ENCODE results near the gene UXT.

Gene UXT

DNA sequence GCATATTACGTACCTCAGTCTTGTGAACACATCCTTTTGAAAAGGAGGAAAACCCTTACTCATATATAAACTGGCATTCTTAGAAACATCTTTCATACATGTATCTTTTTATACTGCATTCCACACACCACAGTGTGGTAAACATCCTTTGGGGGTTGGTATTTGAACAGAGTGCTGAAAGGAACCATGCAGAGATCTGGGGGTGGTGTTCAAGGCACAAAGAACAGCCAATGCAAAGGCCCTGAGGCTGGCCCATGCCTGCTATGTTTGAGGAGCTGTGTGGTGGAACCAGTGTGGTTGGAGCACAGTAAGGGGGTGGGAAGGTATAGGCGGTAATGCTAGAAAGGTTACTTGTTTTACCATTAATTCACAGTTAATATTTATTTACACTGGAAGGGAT is 10.6 kb downstream of the UXT start:
- no peak for FAIRE-seq

DNA sequence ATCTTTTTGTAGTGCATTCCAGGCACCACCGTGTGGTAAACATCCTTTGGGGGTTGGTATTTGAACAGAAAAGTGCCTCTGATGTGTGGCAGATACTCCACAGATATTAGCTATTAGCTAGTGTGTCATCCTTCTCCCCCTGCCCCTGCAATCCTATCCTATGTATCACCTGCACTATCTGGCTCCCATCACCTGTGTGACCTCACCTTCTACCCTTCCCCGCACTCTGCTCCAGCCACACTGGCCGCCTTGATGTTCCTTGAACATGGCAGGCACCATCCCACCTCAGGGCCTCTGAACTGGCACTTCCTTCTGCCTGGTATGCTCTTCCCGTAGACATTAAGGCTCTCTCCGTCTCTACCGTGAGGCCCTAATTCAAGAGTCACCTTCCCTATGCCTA is 12.3 kb downstream of the UXT start:
- FAIRE-seq = no peak

DNA sequence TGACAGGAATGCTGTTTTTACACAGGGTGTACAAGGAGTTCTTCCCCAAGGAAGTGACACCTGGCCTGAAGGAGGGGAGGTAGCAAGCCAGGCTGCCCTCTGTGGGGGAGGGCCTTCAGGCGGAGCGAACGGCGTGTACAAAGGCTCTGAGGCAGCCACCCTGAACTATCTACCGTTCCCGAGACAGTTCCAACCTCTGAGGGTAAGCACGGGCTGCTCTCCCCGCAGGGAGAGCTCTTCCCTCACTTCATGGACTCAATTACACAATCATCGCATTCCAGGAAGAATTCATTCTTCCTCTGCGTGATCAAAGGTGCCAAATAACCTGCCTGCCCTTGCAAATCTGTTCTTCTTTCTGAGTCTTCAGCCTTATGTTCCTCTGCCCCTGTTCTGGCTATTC is 13.4 kb downstream of the UXT start:
- FAIRE-seq = no peak

DNA sequence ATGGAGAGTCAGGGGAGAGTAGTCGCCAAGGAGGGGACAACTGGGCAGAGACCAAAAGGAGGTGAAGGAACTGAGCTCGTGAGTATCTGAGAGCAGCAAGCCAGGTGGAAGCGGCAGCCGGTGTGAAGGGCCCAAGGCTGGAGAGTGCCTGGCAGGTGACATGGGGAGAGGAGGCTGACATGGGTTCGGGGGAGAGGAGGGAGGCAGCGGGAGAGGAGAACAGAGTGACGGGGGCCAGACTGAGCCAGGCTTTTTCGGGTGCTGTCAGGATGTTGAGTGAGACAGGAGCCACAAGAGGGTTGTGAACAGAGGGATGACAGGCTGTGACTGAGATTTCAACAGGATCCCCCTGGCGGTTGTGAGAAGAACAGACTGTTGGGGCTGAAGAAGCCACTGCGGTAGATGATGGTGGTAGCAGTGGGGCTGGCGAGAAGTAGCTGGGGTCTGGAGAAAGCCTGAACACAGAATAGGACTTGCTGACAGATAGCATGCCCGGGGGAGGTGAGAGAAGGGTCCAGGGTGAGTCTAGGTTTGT is 14.4 kb downstream of the UXT start:
- no peak for FAIRE-seq

DNA sequence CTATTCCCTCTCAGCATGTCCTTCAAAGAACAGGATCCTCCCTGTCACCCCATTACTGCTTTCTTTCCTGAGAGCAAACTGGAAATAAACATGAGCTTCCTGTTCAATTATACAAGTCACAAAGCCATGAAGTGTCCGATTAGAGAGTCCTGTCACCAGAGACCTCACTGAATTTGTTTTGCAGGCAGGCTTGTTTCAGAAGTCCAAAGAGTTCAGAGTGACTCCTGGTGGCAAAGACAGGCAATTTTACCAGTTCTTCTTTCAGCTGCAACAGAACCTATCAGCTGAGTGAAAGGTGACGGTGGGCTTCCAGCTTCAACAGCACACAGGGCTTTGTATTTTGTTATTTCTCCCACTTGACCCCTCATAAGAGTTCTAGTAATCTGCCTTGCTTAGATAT is 15.1 kb downstream of the UXT start:
- FAIRE-seq = no peak

DNA sequence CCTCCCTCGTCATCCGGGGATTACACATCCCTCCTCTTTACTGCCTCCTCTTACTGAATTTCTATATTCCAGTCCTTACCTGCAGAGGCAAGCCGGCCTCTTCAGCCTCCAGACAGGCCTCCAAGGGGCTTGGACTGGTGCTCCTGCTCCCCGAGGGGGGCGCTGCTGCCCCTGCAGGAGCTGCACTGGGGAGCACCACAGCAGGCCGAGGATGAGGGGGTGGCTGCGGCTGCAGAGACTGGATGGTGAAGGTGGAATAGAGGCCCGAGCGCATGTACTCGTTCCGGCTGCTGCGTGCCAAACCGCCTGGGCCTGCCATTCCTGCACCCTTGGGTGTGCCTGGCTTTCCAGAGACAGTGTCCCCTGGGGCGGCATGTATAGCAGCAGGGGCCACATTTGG is 20.2 kb downstream of the UXT start:
- FAIRE-seq = no peak

DNA sequence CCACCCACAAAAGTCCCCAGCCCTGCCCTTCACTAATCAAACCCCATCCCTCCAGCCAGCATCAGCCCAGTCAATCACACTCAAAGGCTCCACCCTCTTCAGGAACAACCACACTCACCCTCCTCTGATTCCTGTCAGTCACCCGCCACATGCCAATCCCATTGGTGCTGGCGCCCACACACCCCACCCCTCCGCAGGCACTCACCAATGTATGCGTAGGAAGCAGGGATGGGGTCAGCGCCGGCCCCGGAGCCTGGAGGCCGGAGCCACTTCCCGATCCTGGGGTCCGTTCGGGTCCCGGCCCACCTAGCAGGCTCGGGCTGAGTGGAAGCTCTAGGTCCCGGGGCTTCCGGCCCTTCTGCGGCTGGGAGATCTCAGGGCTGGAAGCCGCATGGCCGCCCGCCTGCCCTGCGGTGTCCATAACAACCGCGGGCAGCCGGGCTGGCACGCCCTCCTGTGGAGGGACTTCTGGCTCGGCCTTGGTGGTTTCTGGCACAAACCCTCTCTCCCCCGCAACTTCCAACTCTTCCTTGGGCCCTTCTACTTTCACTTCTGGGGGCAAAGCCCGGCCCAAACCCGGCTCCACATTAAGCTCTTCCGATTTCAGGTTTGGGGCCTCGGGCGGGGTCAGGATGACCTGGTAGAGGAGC is 21.3 kb downstream of the UXT start:
- FAIRE-seq = no peak

DNA sequence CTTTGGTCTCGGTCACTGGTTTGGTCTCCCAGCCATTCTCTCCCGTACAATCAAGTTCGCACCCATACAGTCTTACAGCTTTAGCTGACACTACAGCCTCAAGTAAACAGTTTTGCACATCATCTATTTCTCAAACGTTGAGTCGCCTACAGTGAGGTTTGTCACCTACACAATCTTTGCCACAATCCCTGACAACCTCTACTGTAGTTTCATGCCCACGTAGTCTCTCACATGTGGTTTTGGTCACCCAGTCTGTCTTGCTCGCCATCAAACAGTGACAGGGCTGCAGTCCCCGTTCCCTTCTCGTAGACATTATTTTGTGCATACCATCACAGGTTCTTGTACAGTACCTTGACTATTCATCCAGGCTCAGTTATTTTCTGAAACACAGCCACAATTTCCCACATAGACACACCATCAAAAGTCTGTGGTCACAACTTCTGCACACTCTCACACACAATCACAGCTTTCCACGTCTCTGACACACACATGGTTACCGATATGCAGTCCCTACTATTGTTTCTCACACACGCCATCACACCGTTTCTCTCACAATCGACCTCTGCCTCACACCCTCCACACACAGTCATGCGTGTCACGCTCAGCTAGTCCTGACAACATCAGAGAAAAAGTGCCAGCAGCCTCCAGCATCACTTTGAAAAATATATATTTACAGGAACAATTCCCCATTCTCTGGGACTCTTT is 24.0 kb downstream of the UXT start:
- FAIRE-seq = no peak

DNA sequence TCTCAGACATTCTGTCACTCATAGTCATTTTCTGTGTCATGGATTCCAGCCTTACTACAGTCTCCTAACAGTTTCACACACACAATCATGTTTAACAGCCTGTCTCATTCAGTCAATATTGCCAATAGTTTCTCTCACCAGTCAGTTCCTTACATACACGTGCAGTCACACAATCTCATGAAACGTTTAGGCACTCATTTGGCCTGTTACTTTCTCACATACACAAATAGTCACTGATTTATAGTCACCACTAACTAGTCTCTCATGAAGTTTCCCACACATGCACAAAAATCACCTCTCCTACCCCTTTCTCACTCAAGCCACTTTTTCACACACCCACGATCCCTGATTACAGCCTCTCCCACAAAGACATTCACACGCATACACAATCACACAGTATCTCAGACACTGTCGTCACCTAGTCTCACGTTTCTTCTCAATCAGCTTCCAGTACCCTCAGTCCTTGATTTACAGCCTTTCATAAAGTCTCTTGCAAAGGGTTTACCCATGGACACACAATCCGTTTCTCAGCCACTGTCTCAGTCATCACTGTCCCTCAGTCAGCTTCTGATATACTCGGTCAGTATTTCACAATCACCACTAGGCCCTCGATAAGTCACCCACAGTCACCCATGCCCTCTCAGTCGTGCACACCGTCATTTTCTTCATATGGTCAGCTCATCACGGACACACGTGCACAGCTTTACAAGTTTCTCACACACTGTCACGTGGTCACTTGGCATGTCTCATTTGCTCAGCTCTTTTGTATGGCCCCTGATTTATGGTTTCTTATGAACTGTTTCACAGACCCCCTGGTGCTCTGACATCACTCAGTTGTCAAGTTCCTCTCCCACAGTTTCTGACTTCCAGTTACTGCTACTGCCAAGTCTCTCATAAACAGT is 25.0 kb downstream of the UXT start:
- FAIRE-seq = no peak

DNA sequence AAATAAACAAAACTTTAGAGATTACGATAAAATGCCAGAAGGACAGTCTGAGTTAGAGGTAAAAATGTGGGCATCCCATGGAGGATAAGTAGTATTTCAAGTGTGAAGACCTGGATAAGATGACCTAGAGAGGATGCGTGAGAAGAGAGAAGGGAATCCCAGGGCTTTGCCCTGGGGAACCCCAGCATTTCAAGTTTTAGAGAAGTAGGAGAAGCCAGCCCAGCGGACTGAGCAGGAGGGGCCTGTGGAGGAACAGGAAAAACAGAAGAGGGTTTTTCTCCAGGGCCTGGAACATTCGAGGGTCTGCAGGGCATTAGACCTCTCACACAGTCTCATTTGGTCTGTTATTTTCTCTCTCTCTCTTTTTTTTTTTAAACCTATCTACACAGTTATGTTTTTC is 26.3 kb downstream of the UXT start:
- no peak for FAIRE-seq

DNA sequence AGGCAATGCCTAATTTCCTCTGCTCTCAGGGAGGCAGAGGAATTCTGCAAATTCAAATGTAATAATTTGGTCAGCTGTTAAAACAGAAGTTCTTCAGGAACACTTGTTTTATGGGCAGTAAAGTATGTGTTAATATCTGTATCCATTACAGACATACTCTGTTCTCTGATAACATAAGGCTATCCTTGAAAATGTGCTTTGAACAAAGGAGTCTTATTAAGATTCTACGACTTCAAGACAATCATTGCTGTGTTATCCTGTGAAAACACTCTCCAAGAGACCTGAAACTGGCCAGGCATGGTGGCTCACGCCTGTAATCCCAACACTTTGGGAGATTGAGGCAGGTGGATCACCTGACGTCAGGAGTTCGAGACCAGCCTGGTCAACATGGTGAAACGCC is 27.3 kb downstream of the UXT start:
- no peak for FAIRE-seq

DNA sequence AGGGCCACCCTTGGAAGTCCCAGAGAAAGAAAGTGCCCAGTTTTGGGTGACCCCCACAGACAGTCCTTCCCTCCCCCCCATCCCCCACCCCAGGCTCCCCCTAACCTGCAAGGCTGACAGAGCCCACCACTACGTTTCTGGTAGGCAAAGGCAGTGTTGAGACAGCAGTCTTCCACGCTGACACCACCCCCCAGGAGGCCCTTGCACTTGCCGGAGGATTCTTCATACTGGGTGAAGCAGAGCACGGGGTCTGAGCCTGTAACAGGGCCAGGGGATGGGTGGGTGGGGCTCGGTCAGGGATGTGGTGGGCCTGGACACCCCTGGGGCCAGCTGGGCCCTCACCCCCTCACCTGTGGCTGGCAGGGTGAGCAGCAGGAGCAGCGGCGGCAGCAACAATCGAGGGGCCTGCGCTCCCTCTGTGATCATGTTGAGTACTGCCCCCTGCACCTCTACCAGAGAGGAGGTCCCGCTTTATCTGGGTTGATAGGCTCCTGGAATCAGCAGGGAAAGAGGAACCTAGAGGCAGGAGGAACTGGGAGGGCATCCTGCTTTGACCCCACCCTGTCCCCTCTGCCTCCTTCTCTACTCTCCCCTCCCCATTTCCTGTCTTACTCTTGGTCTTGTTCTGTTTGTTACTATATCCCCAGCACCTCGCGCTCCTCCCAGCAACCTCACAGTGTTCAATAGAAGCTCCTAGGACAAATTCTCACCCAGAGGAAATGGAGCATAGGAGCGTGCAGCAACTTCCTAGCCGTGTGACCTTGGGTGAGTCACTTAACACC is 29.4 kb downstream of the UXT start, which contains the start of gene CFP:
Gene CFP, minus strand, starts transcription at position 512 of the 782 bp plus-strand sequence. Its CDS starts 86 bp downstream, at position 426.
- FAIRE-seq = no peak

DNA sequence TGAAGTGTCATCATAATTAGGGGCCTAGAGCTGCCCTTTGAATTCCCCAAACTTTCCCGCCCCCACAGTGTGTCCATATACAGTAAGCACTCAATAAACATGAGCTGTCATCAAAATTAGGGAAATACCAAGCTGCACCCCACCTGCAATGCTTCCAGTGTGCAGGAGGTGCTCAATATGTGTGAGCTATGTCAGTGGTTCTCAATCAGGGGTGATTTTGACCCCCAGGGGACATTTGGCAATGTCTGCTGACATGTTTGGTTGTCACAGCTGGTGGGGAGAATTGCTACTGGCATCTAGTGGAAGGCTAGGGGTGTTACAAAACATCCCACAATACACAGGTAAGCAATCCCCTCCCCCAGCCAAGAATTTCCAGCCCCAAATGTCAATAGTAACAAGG is 30.0 kb downstream of the UXT start:
- FAIRE-seq = no peak

DNA sequence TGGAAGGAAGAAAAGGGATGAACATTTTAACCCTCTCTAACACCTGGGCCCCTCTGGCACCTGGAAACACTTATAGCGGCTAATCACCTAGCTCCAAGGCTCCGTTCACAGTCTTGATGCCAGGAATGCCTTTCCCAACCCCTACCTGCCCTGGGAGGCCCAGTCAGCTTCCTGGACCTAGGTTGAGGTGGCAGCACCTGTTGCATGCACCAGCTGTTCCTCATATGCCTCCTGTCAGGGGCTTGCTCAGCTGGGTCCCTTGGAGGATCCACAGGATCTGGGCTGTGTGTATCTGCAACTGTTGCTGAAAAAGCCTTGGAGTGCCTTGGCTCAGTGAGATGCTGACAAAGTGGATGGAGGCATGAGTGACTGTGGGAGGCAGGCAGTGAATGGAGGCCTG is 33.6 kb downstream of the UXT start:
- no peak for FAIRE-seq

DNA sequence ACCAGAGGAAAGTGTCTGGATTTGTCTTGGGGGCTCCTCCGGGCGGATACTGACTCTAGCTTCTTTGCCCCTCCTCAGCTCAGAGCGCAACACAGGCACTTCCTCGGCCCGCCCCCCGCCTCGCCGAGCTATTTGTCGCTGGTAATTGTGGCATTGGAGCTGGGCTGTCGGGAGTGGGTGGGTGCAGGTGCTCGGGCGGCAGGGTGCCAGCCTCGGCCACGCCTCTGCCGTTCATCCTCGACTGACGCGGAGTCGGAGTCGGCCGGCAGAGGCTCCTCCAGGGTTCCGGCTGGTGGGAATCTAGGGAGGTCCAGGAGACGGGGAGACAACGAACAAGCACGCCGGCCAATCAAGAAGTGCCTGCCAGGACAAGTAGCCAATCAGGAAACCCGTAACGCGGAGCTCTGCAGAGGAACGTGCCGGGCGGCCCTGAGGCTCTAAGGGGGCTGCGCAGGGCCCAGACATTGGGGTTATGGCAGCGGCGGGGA is 35.4 kb downstream of the UXT start:
- no peak for FAIRE-seq

DNA sequence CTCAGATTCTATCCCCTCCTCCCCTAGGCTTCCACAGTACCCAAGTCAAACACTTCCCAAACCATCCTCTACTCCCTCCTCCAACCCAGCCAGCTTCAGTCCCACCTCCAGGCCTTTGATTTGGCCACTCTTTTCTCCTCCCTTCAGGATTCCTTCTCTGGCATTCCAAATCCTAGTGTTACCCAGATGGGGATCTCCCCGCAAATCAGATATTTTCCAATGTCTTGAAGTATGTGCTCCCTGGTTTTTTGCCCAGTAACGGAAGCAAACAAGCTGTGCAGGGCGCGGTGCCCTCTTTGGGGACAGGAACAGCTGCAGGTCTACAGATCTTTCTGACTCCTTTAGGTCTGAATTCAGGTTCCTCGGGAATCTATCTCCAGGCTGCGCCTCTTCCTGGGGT is 37.1 kb downstream of the UXT start:
- no peak for FAIRE-seq

DNA sequence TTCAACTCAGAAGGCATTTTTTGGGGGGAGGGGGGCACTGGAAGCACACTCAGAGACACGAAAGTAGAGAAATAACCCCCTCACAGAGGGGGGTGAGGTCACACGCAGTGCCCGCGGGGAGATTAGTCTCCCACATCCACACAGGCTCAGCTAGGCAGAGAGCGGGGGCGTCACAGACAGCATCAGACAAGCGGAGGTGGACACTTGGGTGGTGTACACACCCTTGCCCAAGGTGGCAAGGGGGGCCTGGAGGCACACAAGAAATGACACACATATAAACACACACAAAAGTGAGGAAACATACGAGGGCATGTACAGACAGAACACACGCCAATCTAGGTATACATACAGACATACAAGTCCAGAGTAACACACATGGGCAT is 38.7 kb downstream of the UXT start:
- no peak for FAIRE-seq

DNA sequence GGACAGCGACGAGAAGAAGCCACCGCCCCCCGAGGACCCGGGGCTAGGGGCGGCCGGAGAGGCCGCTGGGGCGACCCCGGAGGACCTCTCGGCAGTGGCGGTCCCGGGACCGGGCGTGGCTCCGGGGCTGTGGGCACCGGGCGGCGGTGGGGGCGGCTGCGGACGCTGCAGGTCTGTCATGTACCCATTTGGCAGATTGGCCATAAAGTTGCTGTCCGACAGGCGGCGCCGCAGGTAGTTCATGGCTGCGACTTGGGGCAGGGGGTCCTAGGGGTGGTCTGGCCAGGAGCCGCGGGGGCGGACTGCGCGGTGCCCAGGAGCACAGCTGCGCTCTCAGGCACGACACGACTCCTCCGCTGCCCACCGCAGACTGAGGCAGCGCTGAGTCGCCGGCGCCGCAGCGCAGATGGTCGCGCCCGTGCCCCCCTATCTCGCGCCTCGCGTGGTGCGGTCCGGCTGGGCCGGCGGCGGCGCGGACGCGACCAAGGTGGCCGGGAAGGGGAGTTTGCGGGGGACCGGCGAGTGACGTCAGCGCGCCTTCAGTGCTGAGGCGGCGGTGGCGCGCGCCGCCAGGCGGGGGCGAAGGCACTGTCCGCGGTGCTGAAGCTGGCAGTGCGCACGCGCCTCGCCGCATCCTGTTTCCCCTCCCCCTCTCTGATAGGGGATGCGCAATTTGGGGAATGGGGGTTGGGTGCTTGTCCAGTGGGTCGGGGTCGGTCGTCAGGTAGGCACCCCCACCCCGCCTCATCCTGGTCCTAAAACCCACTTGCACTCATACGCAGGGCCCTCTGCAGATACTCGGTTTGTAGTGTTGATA is 39.3 kb downstream of the UXT start, which contains the start of gene SYN1:
Gene SYN1, minus strand, starts transcription at position 372 of the 817 bp plus-strand sequence. Its CDS starts 129 bp downstream, at position 243.
- no peak for FAIRE-seq

DNA sequence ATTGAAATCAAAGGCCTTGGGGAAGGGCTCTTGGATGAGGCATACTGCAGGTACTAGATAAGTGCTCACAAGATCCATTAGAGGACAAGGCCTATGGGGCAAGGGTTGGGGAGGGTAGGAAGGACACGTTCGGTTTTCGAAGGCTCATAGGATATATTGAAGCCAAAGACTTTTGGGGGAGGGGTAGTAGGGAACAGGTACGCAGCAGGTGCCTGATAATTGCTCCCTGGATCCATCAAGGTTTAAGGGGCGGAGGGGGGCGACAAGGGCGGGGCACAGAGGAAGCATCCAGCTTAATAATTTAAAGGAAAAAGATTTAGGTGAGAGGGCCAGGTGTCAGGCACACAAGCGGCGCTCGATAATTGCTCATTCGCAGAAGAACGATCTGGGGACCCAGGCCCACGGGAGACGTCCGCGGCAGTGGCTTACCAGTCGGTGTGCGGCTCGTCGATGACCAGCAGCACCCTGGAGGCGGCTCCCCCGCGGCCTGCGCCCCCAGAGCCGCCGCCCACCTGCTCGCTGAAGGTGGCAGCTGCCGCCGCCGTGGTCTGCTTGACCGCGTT is 40.0 kb downstream of the UXT start:
- FAIRE-seq = no peak

DNA sequence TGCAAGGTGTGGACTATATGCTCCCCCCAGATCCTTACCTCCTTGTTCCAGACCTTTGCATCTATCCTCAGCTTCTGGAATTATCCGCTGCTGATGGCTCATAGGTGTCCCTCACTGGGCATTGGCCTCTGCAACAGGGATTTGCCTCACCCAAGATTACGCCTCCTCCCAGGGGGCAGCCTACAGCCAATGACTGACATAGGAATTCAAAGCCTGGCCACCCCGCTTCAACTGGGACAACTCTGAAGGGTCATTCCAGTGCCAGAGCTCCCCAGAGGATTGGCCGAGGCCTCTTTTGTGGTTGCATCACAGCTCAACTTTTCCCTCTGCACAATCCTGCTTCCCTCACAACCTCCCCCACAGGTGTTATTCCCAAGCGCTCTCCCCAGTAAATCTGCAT is 44.4 kb downstream of the UXT start:
- FAIRE-seq = no peak

DNA sequence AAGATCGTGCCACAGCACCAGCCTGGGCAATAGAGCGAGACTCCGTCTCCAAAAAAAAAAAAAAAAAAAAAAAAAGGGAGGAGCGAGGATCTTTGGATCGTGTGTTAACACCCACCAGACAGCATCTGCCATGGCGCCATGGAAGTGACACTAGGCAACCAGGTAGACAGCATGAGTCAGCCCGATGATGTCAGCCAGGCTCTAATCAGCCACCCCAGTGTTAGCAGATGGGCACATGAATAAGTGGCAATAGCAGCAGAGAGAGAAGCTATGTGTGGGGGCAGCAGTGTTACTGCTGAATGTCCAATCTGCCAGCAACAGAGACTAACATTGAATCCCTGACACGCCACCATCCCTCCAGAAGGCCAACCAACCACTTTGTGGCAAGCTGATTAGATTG is 45.9 kb downstream of the UXT start:
- FAIRE-seq = no peak
